ENCODE results near the gene TMEM106C. TPM values are rescaled to one million over a fixed set of nuclear protein-coding genes. Genes with fewer than 3 reads are reported as not detected.

The TMEM106C gene
- total and polyA plus RNA-seq, 10 of the 15 experiments (the other 5 are each of a cell fraction or from before 2014, with no cell fraction given) = 90.2 to 280 (median 161) TPM

- no peaks in the 10 kb centered on the region for H3K79me2 ChIP-seq (ENCODE audit: control insufficient read depth, insufficient read depth, low read length)
- H3K27me3 ChIP-seq (replicated peaks in 1 of 2; ENCODE audit: control insufficient read depth in 2 of 2, insufficient read depth in 2 of 2, low read length in 1 of 2) = peaks cover 24 to 32% of the 10 kb centered on the region in 2 experiments
- in situ Hi-C loops (cut with MboI) = no loop called here
- H3K9ac ChIP-seq (ENCODE audit: control insufficient read depth, insufficient read depth, low read length) = no peak overlapping the region
- no peak for TF ChIP-seq SKIL (IDR thresholded peaks at IDR 0.05; ENCODE audit: low read depth, poor library complexity, severe bottlenecking)
- TF ChIP-seq USF2 (IDR thresholded peaks at IDR 0.05; ENCODE audit: borderline replicate concordance, low read depth, low read length) = no peak
- TF ChIP-seq CBX5 (IDR thresholded peaks at IDR 0.05; ENCODE audit: low read depth) = no peak
- TF ChIP-seq KAT2A (conservative IDR thresholded peaks at IDR 0.05; ENCODE audit: control insufficient read depth, low read depth, low read length) = no peak
- TF ChIP-seq MEF2B (IDR thresholded peaks at IDR 0.05; ENCODE audit: partially characterized antibody, poor library complexity, severe bottlenecking) = no peak
- no peak for FAIRE-seq
- no peaks in the 10 kb centered on the region for H3K36me3 ChIP-seq (ENCODE audit: control insufficient read depth in 2 of 2, insufficient read depth in 2 of 2, low read length in 1 of 2)
- H3K4me1 ChIP-seq (ENCODE audit: control insufficient read depth, insufficient read depth, low read length) = no peaks in the 10 kb centered on the region
- ChIA-PET RAD21 (ENCODE audit: unreplicated experiment) (no interaction called here), CTCF (no interaction called here), SMC1A (ENCODE audit: uncharacterized antibody, unreplicated experiment) (no interaction called here), POLR2A (no interaction called here)
- no peaks in the 10 kb centered on the region for H4K20me1 ChIP-seq (ENCODE audit: control insufficient read depth, insufficient read depth)
- ATAC-seq = no peak
- no peaks in the 10 kb centered on the region for H3K9me3 ChIP-seq (replicated peaks; ENCODE audit: control insufficient read depth, insufficient read depth, low read length)
- H2AFZ ChIP-seq (ENCODE audit: control insufficient read depth, low read depth, low read length) = no peak overlapping the region
- no peak for DNase-seq (ENCODE audit: low read depth, low spot score)
- no peak overlapping the region for H3K4me2 ChIP-seq (ENCODE audit: control insufficient read depth, insufficient read depth)
- intact Hi-C loops (cut with micrococcal nuclease; ENCODE audit: unreplicated experiment) = no loop called here
- no TSS peak for BruUV-seq (replicated peaks)
- no peak overlapping the region for H3K27ac ChIP-seq (ENCODE audit: control insufficient read depth, insufficient read depth)
- no peak overlapping the region for H3K4me3 ChIP-seq
- 35% methylated on average over 12 of the region's 13 CpGs for WGBS (ENCODE audit: insufficient coverage, insufficient replicate concordance, low lambda C conversion rate, missing lambda C conversion rate)
Measured at GRCh38 chr12:48002414-48002730, 39.0 kb downstream of the TMEM106C start.

All from GM12878 (cell line).